PC-9 (cell line): ENCODE measurements around the gene SLC39A8. TPM values are rescaled to one million over a fixed set of nuclear protein-coding genes. Genes with fewer than 3 reads are reported as not detected.

Source experiments
- BruUV-seq: library from RNA; stranded (reverse); fragments of 400-500 nt; replicated peaks from 2 replicates; lab custom pipeline; 2021; lab: Mats Ljungman, UMichigan
- CTCF ChIA-PET: fragments of 300-600 bp; sonication (Branson Sonifier 250); formaldehyde crosslinking; loops from one replicate; lab custom pipeline; 2022; ENCODE audit warnings: antibody characterized with exemption; lab: Charles Lee
- POLR2A ChIA-PET: fragments of 300-600 bp; sonication (Branson Sonifier 250); formaldehyde crosslinking; loops from one replicate; lab custom pipeline; 2022; ENCODE audit warnings: antibody characterized with exemption; ENCODE audit not compliant: unreplicated experiment; lab: Charles Lee
- DNase-seq, 2 experiments: peaks; one replicate each; pipeline versions ENCODE4 v3.0.0 to v3.0.0-alpha.2; 2015 to 2022; ENCODE audit warnings: mixed read lengths in 1 of 2
- H2AFZ ChIP-seq: fragments of 200-600 bp; sonication (generic); 2 replicates; pipeline ENCODE4 v1.8.1; 2017; ENCODE audit warnings: antibody characterized with exemption
- H3F3A ChIP-seq: fragments of 200-600 bp; sonication (generic); 2 replicates; pipeline ENCODE4 v1.8.1; 2017; ENCODE audit warnings: antibody characterized with exemption, mild to moderate bottlenecking, low read depth; ENCODE audit not compliant: insufficient read depth
- H3K27ac ChIP-seq: fragments of 200-600 bp; sonication (generic); 2 replicates; pipeline ENCODE4 v1.6.1; 2016; ENCODE audit warnings: mixed run types
- H3K27me3 ChIP-seq: fragments of 200-600 bp; sonication (generic); 2 replicates; pipeline ENCODE4 v1.6.1; 2016; ENCODE audit warnings: low read depth, mixed run types; ENCODE audit not compliant: insufficient read depth
- H3K36me3 ChIP-seq: fragments of 200-600 bp; sonication (generic); 2 replicates; pipeline ENCODE4 v1.6.1; 2016; ENCODE audit warnings: low read depth, mixed run types
- H3K4me1 ChIP-seq: fragments of 200-600 bp; sonication (generic); replicated peaks from 2 replicates; pipeline ENCODE4 v1.6.1; 2016; ENCODE audit warnings: mixed run types; ENCODE audit not compliant: insufficient read depth
- H3K4me2 ChIP-seq: fragments of 200-600 bp; sonication (generic); 2 replicates; pipeline ENCODE4 v1.6.1; 2017; ENCODE audit warnings: mixed run types
- H3K4me3 ChIP-seq: fragments of 200-600 bp; sonication (generic); 2 replicates; pipeline ENCODE4 v1.6.1; 2016; ENCODE audit warnings: mixed run types
- H3K79me2 ChIP-seq: fragments of 200-600 bp; sonication (generic); 2 replicates; pipeline ENCODE4 v1.6.1; 2017; ENCODE audit warnings: low read depth, mixed run types
- H3K9me2 ChIP-seq: fragments of 200-600 bp; sonication (generic); 2 replicates; pipeline ENCODE4 v1.8.1; 2017; ENCODE audit warnings: mild to moderate bottlenecking; ENCODE audit not compliant: insufficient read depth
- H3K9me3 ChIP-seq: fragments of 200-600 bp; sonication (generic); 2 replicates; pipeline ENCODE4 v1.8.1; 2016; ENCODE audit warnings: low read depth; ENCODE audit not compliant: insufficient read depth
- H4K20me1 ChIP-seq: fragments of 200-600 bp; sonication (generic); 2 replicates; pipeline ENCODE4 v1.8.1; 2017; ENCODE audit not compliant: insufficient read depth
- CTCF ChIP-seq: fragments of 200-600 bp; sonication (generic); conservative IDR thresholded peaks from 2 replicates; pipeline ENCODE4 v1.6.1; 2017; ENCODE audit warnings: mixed run types, antibody characterized with exemption, mild to moderate bottlenecking, moderate library complexity
- EZH2 ChIP-seq: fragments of 200-600 bp; sonication (generic); IDR thresholded peaks from 2 replicates; pipeline ENCODE4 v1.8.0; 2017; ENCODE audit warnings: antibody characterized with exemption, low read depth
- intact Hi-C: fragments of 100-400 bp; cut with micrococcal nuclease; formaldehyde crosslinking; loops from one replicate; pipeline ENCODE4 v1.10.0; 2022; ENCODE audit not compliant: unreplicated experiment
- total RNA-seq: library from RNA; stranded (reverse); gene quantifications from 2 replicates; pipeline ENCODE4 v1.2.3, GENCODE V29; 2021

SLC39A8 gene
- total RNA-seq, 1 experiment from 2014 or later = 14.5 TPM

DNA sequence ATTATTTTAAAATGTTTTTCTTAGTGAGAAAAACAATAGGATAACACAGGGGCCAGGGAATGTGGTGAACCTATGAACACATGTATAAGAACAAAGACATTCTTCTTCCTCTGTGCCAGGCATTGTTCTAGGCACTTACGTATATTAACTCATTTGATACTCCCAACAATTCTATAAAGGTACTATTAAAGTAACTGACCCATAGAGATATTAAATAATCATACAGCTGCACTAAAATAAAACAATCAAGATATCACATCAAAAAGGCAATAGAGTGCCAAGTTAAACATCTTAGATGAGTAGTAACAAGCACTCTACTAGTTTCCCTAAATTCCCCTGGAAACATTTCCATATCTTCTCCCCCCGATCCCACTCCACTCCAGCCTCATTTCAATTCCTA is 33.4 kb downstream of the SLC39A8 start:
- H3K79me2 ChIP-seq = no peaks in the 10 kb centered on the region
- no peak overlapping the region for H3K4me3 ChIP-seq
- H2AFZ ChIP-seq = no peak overlapping the region
- H3K36me3 ChIP-seq = no peaks in the 10 kb centered on the region
- no peak overlapping the region for H3K4me2 ChIP-seq
- BruUV-seq = no TSS peak
- intact Hi-C loops = no loop called here
- H3K27me3 ChIP-seq = no peaks in the 10 kb centered on the region
- no peaks in the 10 kb centered on the region for H3K9me3 ChIP-seq
- no peaks in the 10 kb centered on the region for H3F3A ChIP-seq
- ChIA-PET CTCF (no interaction called here), POLR2A (no interaction called here)
- H3K27ac ChIP-seq = no peak overlapping the region
- no peaks in the 10 kb centered on the region for H3K4me1 ChIP-seq
- TF ChIP-seq CTCF (no peak), EZH2 (no peak)
- no peak for DNase-seq
- no peaks in the 10 kb centered on the region for H4K20me1 ChIP-seq
- H3K9me2 ChIP-seq = no peaks in the 10 kb centered on the region

GRCh38 chr4:102311407-102311806 is 33.9 kb downstream of the SLC39A8 start:
- Histone ChIP-seq H3K9me2 (no peaks in the 10 kb centered on the region), H4K20me1 (no peaks in the 10 kb centered on the region), H3K36me3 (no peaks in the 10 kb centered on the region), H3K79me2 (no peaks in the 10 kb centered on the region), H3K4me1 (no peaks in the 10 kb centered on the region), H2AFZ (no peak overlapping the region), H3K27ac (no peak overlapping the region), H3K4me2 (no peak overlapping the region), H3F3A (no peaks in the 10 kb centered on the region), H3K9me3 (no peaks in the 10 kb centered on the region), H3K27me3 (no peaks in the 10 kb centered on the region), H3K4me3 (no peak overlapping the region)
- ChIA-PET CTCF (no interaction called here), POLR2A (no interaction called here)
- DNase-seq = no peak
- intact Hi-C loops = no loop called here
- no TSS peak for BruUV-seq
- no peak for TF ChIP-seq EZH2
- no peak for TF ChIP-seq CTCF

- H3K4me2 ChIP-seq = no peak overlapping the region
- no peaks in the 10 kb centered on the region for H3K27me3 ChIP-seq
- no peak for DNase-seq
- BruUV-seq = no TSS peak
- H3K9me2 ChIP-seq = no peaks in the 10 kb centered on the region
- H3K36me3 ChIP-seq = no peaks in the 10 kb centered on the region
- POLR2A ChIA-PET = no interaction called here
- H2AFZ ChIP-seq = no peak overlapping the region
- H3K79me2 ChIP-seq = no peaks in the 10 kb centered on the region
- H3F3A ChIP-seq = no peaks in the 10 kb centered on the region
- H3K4me1 ChIP-seq = no peaks in the 10 kb centered on the region
- CTCF ChIA-PET = no interaction called here
- H3K27ac ChIP-seq = no peak overlapping the region
- H3K4me3 ChIP-seq = no peak overlapping the region
- TF ChIP-seq CTCF (no peak), EZH2 (no peak)
- intact Hi-C loops = no loop called here
- no peaks in the 10 kb centered on the region for H4K20me1 ChIP-seq
- H3K9me3 ChIP-seq = no peaks in the 10 kb centered on the region
These were observed 37.1 kb downstream of the SLC39A8 start for GRCh38 chr4:102308032-102308799.
